Measurements from ENCODE around the gene PRPF19.

PRPF19 gene

GRCh38 chr11:60854847-60855725, 51.3 kb downstream of the PRPF19 start:
- TF ChIP-seq, protein P1, sequence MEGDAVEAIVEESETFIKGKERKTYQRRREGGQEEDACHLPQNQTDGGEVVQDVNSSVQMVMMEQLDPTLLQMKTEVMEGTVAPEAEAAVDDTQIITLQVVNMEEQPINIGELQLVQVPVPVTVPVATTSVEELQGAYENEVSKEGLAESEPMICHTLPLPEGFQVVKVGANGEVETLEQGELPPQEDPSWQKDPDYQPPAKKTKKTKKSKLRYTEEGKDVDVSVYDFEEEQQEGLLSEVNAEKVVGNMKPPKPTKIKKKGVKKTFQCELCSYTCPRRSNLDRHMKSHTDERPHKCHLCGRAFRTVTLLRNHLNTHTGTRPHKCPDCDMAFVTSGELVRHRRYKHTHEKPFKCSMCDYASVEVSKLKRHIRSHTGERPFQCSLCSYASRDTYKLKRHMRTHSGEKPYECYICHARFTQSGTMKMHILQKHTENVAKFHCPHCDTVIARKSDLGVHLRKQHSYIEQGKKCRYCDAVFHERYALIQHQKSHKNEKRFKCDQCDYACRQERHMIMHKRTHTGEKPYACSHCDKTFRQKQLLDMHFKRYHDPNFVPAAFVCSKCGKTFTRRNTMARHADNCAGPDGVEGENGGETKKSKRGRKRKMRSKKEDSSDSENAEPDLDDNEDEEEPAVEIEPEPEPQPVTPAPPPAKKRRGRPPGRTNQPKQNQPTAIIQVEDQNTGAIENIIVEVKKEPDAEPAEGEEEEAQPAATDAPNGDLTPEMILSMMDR (IDR thresholded peaks at IDR 0.05; ENCODE audit: extremely low read depth, missing control alignments): no peak
- DNase-seq (ENCODE audit: low spot score): no peak

DNA sequence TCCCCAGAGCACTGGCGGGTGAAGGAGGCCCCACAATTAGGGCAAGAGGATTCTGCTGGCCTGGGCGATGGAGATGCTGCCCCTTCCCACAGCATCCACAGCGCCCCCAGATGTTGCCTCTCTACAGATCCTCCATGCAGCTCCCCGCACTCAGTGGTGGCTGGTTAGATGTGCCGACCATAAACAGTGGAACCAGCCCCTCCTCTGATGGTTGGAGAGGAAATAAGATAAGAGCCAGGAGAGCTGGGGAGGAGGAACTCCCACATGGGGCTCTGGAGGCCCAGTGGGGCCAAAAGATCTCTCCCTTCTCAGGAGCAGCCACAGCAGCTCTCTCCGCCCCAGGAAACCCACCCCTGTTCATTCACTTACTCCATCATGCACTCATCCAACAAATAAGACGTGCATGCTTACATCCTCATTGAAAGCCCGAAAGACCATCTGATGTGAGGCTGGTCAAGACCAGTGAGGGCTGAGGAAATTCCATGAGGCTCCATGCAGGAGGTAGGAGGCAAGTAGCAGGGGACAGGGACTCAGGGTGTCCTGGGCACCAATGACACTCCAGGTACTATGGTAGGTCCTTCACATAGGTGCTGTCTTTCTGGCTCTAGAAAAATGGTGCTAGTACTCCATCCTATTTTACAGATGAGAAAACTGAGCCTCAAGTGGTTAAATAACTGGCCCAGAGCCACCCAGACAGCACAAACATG, 52.1 kb downstream of the PRPF19 start:
- TF ChIP-seq, protein P1 (IDR thresholded peaks at IDR 0.05; ENCODE audit: extremely low read depth, missing control alignments): no peak
- DNase-seq (ENCODE audit: low spot score): no peak

- TF ChIP-seq, protein P1 (IDR thresholded peaks at IDR 0.05; ENCODE audit: extremely low read depth, missing control alignments): no peak
- DNase-seq (ENCODE audit: low spot score): no peak
Observed at GRCh38 chr11:60852982-60853950, 53.1 kb downstream of the PRPF19 start.

DNA sequence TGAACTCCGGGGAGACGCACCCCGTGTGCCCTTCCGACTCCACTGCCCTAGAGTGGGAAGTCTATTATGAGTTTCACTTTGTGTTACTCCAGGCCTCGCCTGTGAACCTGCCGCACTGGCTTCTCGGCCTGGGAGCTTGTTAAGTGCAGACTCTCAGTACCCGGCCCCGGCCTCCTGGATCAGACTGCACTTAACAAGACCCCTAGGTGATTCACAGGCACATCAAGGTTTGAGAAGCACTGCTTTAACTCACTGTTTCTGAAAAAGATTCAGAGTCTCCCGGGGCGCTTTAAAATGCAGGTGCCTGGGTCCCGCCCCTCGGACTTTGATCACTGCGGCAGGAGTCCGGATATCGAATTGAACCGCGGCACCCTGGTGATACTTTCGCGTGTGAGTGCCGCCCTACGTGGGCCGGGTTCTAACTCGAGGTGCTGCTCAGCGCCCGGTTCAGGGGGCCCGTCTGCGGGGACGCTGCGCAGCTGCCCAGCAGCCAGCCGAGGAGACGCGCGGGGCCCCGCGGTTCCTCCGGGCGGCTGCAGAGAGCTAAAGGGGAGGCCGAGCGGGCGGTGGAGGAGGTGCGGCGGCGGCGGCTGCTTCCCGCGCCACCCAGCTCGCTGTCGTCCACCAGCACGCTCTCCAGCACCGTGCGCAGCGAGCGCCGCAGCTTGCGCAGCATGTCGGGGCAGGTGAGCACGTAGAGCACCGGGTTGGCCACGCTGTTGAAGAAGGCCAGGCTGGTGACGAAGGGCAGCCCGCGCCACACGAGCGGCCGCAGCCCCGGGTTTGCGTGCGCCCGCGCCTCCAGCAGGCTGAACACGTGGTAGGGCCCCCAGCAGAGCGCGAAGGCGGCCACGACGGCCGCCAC, 54.0 kb downstream of the PRPF19 start:
- TF ChIP-seq, protein P1 (IDR thresholded peaks at IDR 0.05; ENCODE audit: extremely low read depth, missing control alignments): no peak
- DNase-seq (ENCODE audit: low spot score): no peak

DNA sequence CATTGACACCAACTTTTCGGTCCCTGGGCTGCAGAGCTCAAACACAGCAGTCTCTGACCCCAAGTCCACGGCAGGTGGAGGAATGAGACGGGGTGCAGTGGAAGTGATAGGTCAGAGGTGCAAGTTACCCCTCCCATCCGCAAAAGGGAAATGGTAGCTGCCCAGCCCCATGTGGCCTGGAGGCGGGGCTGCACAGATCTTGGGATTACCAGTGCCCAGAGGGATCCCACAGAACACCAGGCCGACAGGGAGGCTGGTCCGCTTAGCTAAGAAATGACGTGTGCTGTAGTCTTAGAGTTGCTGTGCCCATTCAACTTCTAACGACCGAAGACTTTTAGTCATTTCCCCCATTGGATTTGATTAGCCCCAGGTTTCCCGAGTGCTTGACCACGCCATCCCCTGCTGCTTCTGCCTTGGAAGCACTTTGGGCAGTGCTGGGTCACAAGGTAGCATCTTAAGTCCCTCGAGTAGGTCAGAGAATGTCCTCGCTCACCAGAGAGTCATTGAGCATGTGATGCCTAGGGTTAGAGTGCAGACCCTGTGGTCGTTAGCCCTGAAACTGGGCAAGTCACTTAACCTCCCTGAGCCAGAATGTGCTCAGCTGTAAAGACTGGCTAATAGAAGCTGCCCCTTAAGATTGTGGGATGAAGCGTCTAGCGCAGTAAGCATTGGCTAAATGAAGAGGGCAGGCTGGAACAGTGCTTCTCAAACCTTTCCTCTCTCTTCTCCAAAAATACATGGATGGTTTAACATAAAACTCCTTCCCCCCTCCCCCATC, 54.9 kb downstream of the PRPF19 start:
- TF ChIP-seq, protein P1 (IDR thresholded peaks at IDR 0.05; ENCODE audit: extremely low read depth, missing control alignments): no peak

More for the DNA sequence above, 54.9 kb downstream of the PRPF19 start:
- no peak for DNase-seq (ENCODE audit: low spot score)
